Activated naive CD8-positive, alpha-beta T cell treated with anti-CD3 and anti-CD28 coated beads, Interleukin-2, amount 50 U/mL, for 24 hours (primary cell): ENCODE measurements around the gene SNTA1.
"Not testable (repeated sequence)": the region's sequence is repeated elsewhere in the genome, so short reads cannot be mapped to it uniquely, and the experiment has no call there.

Experiments
- ATAC-seq: fragments of 150-1000 bp; cut with Tn5 transposase; one replicate; pipeline ENCODE4 v1.10.0; 2021
- DNase-seq: peaks from one replicate; pipeline ENCODE4 v3.0.0; 2021
- H3K27ac Mint-ChIP-seq: one replicate; pipeline ENCODE4 v1.8.0; 2021; ENCODE audit warnings: mild to moderate bottlenecking, mixed read lengths
- H3K27me3 Mint-ChIP-seq: one replicate; pipeline ENCODE4 v1.8.0; 2021; ENCODE audit warnings: mixed read lengths
- H3K36me3 Mint-ChIP-seq: one replicate; pipeline ENCODE4 v1.8.0; 2021; ENCODE audit warnings: low read depth, mixed read lengths
- H3K4me1 Mint-ChIP-seq: one replicate; pipeline ENCODE4 v1.8.0; 2021; ENCODE audit warnings: mixed read lengths
- H3K4me3 Mint-ChIP-seq: one replicate; pipeline ENCODE4 v1.8.0; 2021; ENCODE audit warnings: mild to moderate bottlenecking, moderate library complexity, mixed read lengths
- H3K9me3 Mint-ChIP-seq: one replicate; pipeline ENCODE4 v1.8.0; 2021; ENCODE audit warnings: mixed read lengths

Gene SNTA1

GRCh38 chr20:33443512-33444239, at the start of gene SNTA1:
Gene SNTA1 (minus strand): TSS chr20:33443763. CDS start chr20:33443620, 143 bp downstream.
- H3K27ac Mint-ChIP-seq = peak within 1 kb of the TSS; percentile 77
- peak; percentile 94 for ATAC-seq
- H3K4me1 Mint-ChIP-seq = peaks cover 17% of the 10 kb centered on the region
- H3K27me3 Mint-ChIP-seq = no peaks in the 10 kb centered on the region
- no peaks in the 10 kb centered on the region for H3K36me3 Mint-ChIP-seq
- DNase-seq = peak; percentile 90
- peak within 1 kb of the TSS; percentile 86 for H3K4me3 Mint-ChIP-seq
- peaks cover 4% of the 10 kb centered on the region for H3K9me3 Mint-ChIP-seq

GRCh38 chr20:33490934-33491656, 47.5 kb upstream of the SNTA1 start:
- Mint-ChIP-seq H3K4me1 (peaks cover 11% of the 10 kb centered on the region), H3K4me3 (peak overlapping the region; percentile 88), H3K9me3 (no peaks in the 10 kb centered on the region), H3K27ac (peak overlapping the region; percentile 65), H3K36me3 (no peaks in the 10 kb centered on the region), H3K27me3 (no peaks in the 10 kb centered on the region)
- DNase-seq (no peak), ATAC-seq (no peak)

GRCh38 chr20:33490023-33490933, 46.7 kb upstream of the SNTA1 start, which contains the start of gene CBFA2T2:
Gene CBFA2T2 (plus strand): TSS chr20:33490096. CDS start chr20:33490268, 172 bp downstream.
- ATAC-seq (peak; percentile 66), DNase-seq (peak; percentile 60)
- no peaks in the 10 kb centered on the region for H3K9me3 Mint-ChIP-seq
- H3K27ac Mint-ChIP-seq = peak within 1 kb of the TSS; percentile 77
- H3K4me3 Mint-ChIP-seq = peak within 1 kb of the TSS; percentile 88
- H3K27me3 Mint-ChIP-seq = no peaks in the 10 kb centered on the region
- no peaks in the 10 kb centered on the region for H3K36me3 Mint-ChIP-seq
- H3K4me1 Mint-ChIP-seq = peaks cover 11% of the 10 kb centered on the region

- Mint-ChIP-seq H3K9me3 (no peaks in the 10 kb centered on the region), H3K4me3 (peak overlapping the region; percentile 88), H3K27me3 (no peaks in the 10 kb centered on the region), H3K27ac (peak overlapping the region; percentile 77), H3K36me3 (no peaks in the 10 kb centered on the region), H3K4me1 (peaks cover 11% of the 10 kb centered on the region)
- ATAC-seq (peak; percentile 97), DNase-seq (peak; percentile 100)
Observed at GRCh38 chr20:33489495-33490022, 46.0 kb upstream of the SNTA1 start.

- not testable (repeated sequence) for H3K27ac Mint-ChIP-seq, H3K27me3 Mint-ChIP-seq, DNase-seq, ATAC-seq, H3K9me3 Mint-ChIP-seq, H3K36me3 Mint-ChIP-seq
- peak overlapping the region; percentile 88 for H3K4me3 Mint-ChIP-seq
- H3K4me1 Mint-ChIP-seq = peaks cover 11% of the 10 kb centered on the region
Observed at GRCh38 chr20:33488661-33489494, 45.3 kb upstream of the SNTA1 start.

GRCh38 chr20:33488201-33488600, 44.6 kb upstream of the SNTA1 start:
- Mint-ChIP-seq H3K27me3 (no peaks in the 10 kb centered on the region), H3K27ac (no peak overlapping the region), H3K36me3 (no peaks in the 10 kb centered on the region), H3K4me1 (peaks cover 9% of the 10 kb centered on the region), H3K9me3 (no peaks in the 10 kb centered on the region), H3K4me3 (no peak overlapping the region)
- ATAC-seq (no peak), DNase-seq (no peak)

GRCh38 chr20:33483186-33483585, 39.6 kb upstream of the SNTA1 start:
- H3K4me1 Mint-ChIP-seq, H3K27me3 Mint-ChIP-seq, H3K36me3 Mint-ChIP-seq, ATAC-seq, DNase-seq, H3K9me3 Mint-ChIP-seq, H3K4me3 Mint-ChIP-seq, H3K27ac Mint-ChIP-seq: not testable (repeated sequence)

GRCh38 chr20:33482581-33482980, 39.0 kb upstream of the SNTA1 start:
- Mint-ChIP-seq H3K27me3 (no peaks in the 10 kb centered on the region), H3K4me3 (no peak overlapping the region), H3K27ac (no peak overlapping the region), H3K36me3 (no peaks in the 10 kb centered on the region), H3K9me3 (no peaks in the 10 kb centered on the region), H3K4me1 (no peaks in the 10 kb centered on the region)
- ATAC-seq (no peak), DNase-seq (no peak)

GRCh38 chr20:33481431-33481941, 37.9 kb upstream of the SNTA1 start:
- Mint-ChIP-seq H3K27ac (no peak overlapping the region), H3K4me3 (no peak overlapping the region), H3K27me3 (no peaks in the 10 kb centered on the region), H3K4me1 (no peaks in the 10 kb centered on the region), H3K36me3 (no peaks in the 10 kb centered on the region), H3K9me3 (no peaks in the 10 kb centered on the region)
- ATAC-seq (no peak), DNase-seq (no peak)

- ATAC-seq = no peak
- Mint-ChIP-seq H3K4me3 (no peak overlapping the region), H3K4me1 (no peaks in the 10 kb centered on the region), H3K27ac (no peak overlapping the region), H3K9me3 (no peaks in the 10 kb centered on the region), H3K36me3 (no peaks in the 10 kb centered on the region), H3K27me3 (no peaks in the 10 kb centered on the region)
- no peak for DNase-seq
Observed at GRCh38 chr20:33480048-33480447, 36.5 kb upstream of the SNTA1 start.

- Mint-ChIP-seq H3K27me3 (no peaks in the 10 kb centered on the region), H3K36me3 (no peaks in the 10 kb centered on the region), H3K4me3 (no peak overlapping the region), H3K9me3 (no peaks in the 10 kb centered on the region), H3K27ac (no peak overlapping the region), H3K4me1 (no peaks in the 10 kb centered on the region)
- ATAC-seq (no peak), DNase-seq (no peak)
Observed at GRCh38 chr20:33477386-33478234, 34.0 kb upstream of the SNTA1 start.

- H3K4me1 Mint-ChIP-seq = no peaks in the 10 kb centered on the region
- no peak overlapping the region for H3K4me3 Mint-ChIP-seq
- DNase-seq (no peak), ATAC-seq (no peak)
- H3K9me3 Mint-ChIP-seq = no peaks in the 10 kb centered on the region
- H3K36me3 Mint-ChIP-seq = no peaks in the 10 kb centered on the region
- H3K27ac Mint-ChIP-seq = no peak overlapping the region
- no peaks in the 10 kb centered on the region for H3K27me3 Mint-ChIP-seq
Observed at GRCh38 chr20:33475381-33476152, 32.0 kb upstream of the SNTA1 start.
